Colon (tissue), 2 donors: ENCODE results near the gene LRGUK.
"Not testable (repeated sequence)": the region's sequence is repeated elsewhere in the genome, so short reads cannot be mapped to it uniquely, and the experiment has no call there.

ENCODE experiments used
- FAIRE-seq: peaks from 2 replicates; lab custom pipeline; 2012; peaks lifted over from hg19 to GRCh38; lab: Jason Lieb, UNC
- donor health status: control.
- donor health status: control.

LRGUK gene

DNA sequence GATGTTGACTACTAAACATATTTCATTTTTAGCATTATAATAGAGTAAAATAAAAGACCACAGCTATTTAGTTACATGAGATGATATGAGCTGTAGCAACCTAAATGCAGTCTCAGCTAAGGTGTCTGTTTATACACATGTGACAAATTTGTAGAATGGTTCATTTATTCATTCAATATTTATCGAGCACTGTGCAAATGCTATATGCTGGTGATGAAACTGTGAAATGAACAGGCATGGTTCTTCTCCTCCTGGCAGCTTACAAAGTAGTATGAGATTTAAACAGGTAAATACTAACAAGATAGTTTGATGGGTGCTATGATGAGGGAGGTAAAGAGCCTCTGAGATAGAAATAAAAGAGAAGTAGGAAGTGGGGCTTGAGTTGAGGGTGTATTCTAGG lies 60.8 kb downstream of the LRGUK start:
- FAIRE-seq: no peak

DNA sequence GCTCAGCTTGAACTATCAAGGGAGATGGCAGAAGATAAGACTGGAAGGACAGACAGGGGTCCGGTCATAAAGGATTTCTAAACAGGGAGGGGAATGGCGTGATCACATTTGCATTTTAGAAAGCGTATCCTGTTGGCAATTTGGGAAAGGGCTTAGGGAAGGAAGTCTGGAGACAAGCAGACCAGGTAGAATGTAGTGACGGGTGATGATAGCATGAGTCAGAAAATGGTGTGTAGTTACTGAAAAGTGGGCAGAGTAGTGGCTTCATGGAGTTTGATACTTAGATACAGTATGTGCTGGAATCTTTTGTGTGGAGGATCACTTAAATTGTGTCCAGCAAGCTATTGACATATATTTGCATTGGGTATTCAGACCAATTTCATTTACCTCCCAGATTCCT lies 61.2 kb downstream of the LRGUK start:
- no peak for FAIRE-seq

DNA sequence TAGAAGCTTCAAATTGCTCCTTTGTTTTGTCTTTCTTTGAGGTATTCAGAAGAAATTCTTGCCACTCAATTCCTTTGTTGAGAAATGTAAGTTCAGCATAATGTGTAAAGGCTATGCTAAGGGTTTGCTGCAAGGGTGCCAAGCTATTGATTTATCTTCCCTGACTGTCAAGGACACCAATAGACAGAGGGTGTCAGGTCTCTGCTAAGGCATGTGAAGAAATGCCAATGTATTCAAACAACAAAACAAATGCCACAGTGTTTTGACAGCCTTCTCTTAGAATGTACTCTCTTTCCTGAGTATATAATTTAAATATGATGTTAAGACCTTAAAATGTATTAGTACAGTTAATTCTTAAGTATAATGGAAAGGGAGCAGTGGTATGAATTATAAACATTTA lies 62.4 kb downstream of the LRGUK start:
- no peak for FAIRE-seq

DNA sequence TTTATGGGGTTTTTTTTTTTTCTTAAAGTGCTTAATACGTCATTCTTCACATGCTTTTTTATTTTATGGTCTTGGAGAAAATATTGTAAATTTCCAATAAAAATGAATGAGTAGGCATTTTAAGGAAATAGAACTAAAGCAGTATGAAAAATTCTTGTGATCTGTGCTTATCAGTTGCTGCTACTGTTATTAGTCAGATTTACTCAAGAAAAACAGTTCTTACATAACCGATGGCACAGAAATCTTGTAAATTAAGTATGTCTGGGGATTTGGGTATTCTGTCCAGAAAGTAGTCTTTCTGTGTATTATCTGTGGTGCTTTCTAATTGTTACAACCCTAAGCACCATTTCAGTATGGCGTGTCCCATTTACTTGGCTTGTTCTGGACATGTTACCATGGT lies 64.7 kb downstream of the LRGUK start:
- FAIRE-seq: no peak

DNA sequence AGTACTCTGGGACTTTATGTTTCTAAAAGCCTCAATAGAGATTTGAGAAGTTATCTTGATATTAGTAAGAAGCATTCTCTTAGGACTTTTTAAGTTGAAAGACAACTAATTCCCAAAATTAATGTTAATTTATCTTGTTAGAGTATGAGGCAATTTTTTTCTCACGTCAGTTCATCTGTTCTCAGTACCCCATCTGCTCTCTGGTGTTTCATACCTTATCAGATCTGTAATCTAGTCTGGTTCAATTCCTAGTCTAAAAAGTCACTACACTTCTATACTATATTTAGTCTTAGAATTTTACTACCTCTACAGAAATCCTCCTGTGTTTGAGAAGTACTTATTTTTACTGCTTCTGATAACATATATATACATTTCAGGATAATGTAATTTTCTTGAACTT lies 66.1 kb downstream of the LRGUK start:
- FAIRE-seq: no peak

DNA sequence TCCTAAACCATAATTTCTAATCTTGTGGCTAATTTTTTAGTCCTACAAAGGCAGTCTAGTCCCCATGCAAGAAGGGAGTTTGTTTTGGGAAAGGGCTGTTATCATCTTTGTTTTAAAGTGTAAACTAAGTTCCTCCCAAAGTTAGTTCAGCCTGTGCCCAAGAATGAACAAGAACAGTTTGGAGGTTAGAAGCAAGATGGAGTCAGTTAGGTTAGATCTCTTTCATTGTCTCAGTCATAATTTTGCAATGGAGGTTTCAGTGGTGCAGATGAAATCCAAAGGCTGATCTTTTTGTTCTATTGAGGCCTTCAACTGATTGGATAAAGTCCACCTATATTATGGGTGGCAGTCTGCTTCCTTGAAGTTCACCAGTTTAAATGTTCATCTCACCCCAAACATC lies 68.1 kb downstream of the LRGUK start:
- FAIRE-seq: no peak

DNA sequence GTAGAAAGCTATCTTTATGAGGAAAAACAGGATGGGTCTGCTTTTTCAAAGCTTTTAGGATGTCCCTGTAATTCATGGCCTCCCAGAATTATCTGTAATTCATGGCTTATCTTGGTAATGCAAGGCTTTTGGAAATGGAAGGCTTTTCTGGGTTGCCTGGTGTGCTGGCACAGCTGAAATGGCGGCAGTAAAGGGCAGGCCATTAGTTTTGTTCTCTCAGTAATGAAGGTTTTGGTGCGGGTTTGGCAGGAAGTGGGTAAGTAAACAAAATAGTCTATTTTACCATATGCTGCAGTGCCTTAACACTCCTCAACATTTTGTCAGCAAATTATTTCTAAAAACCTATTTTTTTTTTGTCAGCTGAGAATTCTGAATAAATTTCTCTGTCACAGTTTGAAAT lies 69.3 kb downstream of the LRGUK start:
- FAIRE-seq: no peak

DNA sequence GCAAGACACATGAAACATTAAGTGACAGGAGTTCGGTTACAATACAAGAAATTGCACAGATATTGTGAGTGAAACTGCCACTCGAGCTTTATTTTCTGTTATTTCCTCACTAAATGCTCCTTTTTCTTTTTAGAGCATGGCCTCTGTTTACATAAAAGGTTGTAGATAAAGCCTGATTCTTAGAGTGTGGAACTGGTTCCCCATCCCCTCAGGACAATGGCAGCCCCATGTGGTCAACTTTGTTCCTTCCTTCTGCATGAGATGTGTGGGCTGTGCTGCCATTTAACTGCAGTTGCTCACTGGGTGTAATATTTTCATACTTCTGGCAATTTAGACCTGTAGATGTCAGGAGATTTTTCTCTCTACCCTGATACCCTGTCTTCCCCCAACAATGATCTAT lies 70.2 kb downstream of the LRGUK start:
- FAIRE-seq: no peak

DNA sequence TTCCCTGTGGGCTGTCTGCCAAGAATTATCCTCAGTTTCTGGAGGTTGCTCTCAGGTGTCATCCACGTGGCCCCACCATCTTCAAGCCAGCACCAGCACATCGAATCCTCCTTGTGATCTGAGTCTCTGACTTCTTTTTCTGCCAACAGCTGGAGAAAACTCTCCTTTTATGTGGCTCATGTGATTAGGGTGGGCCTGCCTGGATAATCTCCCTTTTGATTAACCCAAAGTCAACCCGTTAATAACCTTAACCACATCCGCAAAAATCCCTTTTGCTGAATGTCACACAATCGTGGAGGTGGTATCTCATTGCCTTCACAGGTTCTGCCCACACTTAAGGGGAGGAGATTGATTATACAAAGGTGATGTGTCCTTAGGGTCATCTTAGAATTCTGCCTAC lies 73.8 kb downstream of the LRGUK start:
- FAIRE-seq: no peak

DNA sequence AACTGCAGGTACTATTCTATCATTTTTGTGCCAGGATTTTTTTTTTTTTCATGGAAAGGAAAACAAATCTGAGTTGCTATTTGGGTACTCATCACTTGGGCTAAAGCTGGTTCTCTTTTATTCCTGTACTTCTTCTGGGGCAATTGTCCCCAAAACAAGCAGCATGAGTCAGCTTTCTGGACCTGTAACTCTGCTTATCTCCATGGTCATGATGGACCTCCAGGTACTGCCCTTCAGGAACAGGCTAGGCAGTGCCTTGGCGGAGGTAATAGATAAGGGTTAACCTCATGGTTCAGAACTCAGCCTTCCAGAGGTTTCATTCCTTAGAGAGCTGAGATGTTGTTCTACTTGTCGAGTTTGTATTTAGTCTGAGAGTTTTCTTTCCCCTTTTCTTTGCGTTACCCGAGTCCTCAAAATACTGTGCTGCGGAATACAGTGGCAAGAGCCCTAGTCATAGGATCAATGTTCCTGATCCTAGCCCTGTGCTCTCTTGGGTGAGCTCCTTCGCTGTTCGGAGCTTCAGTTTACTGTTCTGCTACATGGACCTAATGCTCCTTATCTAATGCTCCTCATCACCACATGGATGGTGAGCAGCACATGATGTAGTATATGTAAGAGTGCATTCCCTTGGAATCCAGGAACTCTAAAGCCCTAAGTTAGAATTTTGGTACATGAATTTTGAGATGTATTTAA lies 74.6 kb downstream of the LRGUK start:
- no peak for FAIRE-seq

DNA sequence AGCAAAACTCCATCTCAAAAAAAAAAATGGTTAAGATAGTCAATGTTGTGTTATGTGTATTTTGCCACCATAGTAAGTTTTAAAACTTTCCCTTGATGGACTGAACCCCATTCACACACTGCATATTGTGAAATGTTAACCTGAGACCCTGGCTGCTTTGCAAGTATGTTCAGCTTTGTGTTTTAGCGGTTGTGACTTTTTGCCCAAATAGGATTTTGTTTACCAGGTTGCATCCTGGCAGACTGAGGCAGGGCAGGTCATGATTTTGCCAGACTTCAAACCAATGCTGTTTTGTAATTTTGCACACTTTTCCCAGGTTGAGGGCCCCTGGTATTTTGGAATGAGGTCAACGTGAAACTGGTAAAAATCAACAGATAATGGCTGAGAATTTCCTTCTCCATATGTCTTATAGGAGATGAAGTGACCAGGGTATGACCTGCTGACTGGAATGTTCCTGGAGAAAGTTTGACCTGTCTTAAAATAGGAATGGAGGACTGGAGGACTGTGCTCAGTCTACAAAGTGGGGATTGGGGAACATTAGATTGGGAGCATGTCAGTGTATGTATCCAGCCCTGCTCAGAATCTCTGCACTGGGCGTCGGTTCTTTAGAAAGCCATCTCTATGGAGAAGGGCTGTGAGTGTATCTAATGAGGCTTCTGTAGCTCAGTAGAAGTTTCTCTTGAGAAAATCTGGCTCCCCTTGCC lies 76.2 kb downstream of the LRGUK start:
- no peak for FAIRE-seq

DNA sequence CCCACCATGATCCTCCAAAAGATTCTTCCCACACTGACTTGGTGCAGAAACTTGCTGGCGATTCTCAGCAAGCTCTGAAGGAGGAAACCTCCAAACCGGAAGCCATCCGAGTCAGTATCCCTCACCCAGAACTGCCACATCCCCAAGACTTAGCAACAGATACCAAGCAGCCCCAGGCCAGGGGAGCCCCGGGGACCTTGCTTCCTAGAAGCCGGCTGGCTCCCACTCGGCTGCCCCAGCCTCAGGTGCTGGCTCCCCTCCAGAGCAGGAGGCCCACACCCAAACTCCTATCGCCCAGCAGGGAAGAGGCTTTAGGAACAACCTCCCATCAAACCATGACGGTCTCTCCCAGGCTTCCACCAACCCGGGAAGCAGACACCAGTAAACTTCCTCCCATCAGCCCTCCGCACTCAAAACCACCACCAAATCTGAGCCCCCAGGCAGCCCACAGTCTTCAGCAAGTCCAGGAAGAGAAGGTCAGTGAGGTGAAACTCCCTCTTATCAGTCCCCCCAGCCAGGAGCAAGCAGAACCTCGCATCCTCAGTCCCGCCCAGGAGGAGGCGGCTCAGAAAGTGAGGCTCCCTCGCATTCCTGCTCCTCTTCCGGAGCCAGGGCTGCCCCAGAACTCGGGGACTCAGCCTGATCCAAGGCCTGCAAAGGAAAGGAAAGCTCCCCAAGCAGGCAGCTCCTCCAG lies 82.3 kb downstream of the LRGUK start:
- FAIRE-seq: no peak

DNA sequence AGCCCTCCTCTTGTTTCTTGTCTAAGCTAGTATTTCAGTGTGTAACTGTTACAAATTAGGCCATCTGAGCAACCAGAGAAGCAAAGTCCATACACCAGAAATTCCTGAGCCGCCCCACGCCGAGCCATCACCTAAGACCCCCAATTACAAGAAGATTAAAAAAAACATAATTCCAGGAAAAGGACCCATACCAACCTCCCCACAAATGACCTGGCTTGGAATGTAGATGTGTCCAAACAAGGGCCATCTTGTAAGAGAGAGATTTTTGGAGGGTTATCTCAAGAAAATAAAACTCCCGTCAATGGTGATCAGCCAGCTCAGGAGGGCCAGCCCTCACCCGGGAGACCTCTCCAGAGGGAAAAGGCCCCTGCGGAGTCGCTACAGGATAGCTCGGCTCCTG lies 83.1 kb downstream of the LRGUK start:
- no peak for FAIRE-seq

DNA sequence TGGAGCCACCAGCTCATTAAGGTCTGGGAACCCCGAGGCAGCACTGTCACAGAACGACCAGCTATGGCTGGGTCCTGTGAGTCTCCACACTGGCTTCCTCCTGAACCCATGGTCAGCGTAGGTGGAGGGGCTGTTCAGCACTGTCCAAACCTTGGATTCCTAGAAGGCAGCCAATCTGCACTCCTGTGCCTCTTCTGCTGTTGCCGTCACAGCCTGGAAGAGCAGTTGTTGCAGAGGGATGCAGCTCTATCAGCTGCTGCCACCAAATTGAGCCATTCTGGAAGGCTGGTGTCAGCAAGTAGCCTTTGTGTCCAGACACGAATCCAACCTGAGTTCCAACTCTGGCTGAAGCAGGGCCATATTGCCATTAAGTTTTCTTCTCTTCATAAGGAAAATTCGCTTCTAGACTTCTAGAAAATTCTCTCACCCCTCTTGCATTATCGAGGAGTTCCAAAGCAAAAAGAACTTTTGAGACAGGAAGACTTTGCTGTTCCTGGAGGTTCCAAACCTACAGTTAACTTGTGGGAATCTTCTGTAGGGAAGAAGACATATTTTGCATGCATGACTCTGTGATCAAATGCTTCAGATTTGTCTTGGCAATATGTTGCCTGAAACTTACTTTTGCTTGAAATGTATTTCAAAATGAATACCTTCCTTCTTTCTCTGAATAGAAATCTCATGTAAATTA lies 84.0 kb downstream of the LRGUK start:
- FAIRE-seq: no peak

DNA sequence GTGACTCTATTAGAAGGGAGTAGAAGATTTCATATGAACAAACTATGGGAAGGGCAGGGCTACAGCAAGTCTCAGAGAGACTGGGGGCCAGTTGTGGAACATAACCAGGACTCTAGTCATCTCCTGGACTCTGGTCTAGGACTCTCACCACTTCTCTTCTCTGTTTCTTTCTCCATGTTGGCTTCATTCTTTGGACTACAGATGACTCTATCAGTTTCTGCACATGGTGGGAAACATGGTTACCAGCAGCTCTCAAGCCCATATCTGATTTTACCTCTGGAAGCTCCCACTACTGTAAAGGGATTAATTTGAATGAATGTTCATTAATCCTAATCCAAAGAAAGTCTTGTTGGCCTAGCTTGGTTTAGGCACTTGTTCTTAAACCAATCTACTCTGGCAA lies 84.7 kb downstream of the LRGUK start:
- no peak for FAIRE-seq

DNA sequence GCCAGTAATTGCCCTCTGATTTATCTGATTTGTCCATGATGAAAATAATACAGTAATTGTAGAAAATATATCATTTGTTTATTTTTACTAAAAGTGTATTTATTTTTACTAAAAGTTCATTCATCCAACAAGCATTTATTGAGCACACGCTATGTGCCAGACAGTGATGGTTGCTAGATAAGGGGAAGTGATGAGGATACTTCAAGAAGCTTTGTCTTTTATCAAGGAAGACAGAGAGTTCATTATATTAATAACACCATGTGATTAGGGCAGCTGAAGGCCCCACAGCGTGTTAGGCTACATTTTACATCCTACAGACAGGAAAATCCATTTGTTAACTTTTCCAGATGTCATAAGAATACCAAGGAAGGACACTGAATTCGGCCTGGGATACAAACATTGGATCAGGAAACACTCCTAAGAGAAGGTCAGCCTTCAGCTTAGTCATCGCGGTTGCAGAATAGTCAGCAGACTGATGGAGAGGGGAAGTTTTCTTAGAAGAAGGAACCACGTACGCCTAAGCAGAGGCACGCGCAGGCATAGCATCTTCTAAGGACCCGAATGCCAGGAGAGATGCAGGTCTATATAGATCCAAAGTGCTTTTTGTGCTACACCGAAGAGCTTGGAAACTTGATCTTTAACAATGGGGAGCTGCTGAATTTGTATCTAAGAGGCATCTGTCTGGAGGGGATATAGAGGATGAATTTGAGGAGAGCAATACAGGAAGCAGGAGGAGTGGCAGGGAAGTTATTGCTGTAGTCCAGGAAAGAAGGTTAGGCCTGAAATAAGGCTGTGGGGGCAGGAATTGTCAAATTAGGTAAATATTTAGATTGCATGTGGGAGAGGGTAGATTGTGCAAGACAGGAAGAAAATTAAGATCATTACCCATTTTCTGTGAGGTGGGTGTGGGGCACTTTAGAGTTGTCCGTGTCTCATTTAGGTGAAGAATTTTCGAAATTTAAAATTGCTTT lies 85.7 kb downstream of the LRGUK start:
- no peak for FAIRE-seq

DNA sequence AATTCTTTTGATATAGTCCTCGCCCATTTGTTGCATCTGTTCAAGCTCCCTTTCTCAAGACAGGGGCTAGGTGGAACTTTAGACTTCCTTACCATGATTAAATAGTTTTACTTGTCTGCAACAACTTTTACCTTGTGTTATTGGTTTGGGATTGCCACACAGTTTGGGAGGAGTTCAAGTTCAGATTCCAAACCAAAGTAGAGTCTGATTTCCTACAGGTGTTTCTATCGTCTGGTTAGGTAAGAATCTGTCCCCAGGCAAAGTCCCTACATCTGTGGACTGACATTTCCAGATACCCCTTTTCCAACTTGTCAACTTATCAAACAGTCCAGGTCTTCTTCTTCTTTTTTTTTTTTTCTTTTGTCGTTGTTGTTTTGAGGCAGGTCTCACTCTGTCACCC lies 93.1 kb downstream of the LRGUK start:
- no peak for FAIRE-seq

DNA sequence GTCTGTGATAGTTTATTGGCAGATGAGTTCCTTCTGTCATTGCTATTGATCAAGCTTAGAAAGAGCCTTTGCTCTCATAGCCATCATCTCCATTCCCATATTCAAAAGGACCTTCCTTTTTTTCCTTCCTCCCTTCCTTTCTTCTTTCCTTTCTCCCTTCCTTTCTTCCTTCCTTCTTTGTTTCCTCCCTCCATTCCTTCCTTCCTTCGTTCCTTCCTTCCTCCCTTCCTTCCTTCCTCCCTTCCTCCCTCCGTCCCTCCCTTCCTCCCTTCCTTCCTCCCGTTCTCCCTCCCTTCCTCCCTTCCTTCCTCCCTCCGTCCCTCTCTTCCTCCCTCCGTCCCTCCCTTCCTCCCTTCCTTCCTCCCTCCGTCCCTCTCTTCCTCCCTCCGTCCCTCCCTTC lies 104.2 kb downstream of the LRGUK start:
- FAIRE-seq: not testable (repeated sequence)

DNA sequence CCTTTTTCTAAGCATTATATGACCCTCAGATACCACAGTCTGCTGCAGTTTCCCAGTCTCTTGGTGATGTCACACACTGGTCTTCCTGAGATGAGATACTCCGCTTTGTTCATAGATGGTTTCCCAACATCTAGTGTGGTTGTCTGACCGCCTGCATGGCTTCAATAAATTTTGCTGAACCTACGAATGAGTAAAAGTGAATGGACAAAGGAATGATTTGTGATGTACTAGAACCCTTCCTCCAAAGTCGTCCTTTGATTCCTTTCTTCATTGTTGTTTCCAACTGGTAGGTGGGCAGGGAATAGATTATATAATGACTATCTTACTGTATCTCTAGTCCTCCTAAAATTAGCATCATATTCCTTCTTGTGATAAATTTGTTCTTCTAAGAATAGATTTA lies 107.1 kb downstream of the LRGUK start:
- FAIRE-seq: no peak

DNA sequence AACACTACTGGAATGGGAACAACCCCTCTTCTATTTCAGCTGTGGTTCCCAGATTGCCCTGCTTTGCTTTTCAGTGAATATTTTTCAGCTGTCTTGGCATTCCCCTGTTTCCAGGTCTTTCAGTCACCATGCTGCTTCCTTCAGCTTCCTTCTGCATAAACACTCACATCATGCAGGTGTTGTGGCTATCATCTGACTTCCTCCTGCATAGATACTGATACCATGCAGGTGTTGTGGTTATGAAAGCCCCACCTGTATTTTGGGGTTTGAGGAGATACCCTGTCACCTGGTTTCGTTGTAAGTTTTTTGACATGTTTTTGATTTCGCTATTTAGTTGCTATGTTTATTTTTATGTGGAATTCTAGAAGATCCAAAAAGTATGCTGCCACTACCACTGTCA lies 118.1 kb downstream of the LRGUK start:
- no peak for FAIRE-seq

DNA sequence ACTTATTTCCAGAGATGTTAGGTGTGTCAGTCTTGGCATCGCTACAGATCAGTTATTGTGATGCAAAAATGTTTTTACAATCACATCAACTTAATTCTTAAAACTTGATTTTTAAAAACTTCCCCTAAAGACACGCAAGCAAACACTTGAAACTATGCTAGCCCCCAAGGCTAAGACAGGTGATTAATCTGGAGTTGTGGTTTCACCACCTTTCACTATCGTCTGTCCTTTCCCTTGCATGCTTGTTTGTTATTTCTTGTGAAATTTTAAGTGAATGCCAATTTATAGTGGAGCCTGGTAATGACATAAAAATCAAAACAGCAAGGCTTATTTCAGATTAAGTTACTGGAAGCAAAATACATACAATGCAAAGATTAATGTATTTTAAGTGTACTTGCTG lies 119.2 kb downstream of the LRGUK start:
- no peak for FAIRE-seq

DNA sequence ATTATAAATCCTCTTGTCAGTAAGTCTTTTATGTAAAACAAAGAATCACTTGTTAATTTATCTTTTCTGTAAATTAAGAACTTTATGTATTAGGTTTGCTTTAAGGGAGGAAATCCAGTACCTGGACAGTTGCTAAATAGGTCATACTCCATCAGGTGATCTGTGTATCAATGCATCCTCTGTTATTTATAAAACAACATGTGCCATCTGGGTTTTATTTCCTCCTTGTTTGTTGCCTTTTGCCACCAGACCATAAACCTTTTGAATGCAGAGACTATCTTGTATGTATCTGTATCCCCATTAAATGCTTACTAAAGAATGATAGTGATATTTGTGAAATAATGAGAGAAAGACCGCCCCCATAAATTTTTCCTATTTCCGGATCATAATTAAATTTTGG lies 119.6 kb downstream of the LRGUK start:
- FAIRE-seq: no peak
